Ishikawa (cell line): ENCODE measurements around the gene USP17L15.
"Not testable (repeated sequence)": the region's sequence is repeated elsewhere in the genome, so short reads cannot be mapped to it uniquely, and the experiment has no call there.

Source experiments
- CEBPB ChIP-seq: IDR thresholded peaks from 2 replicates; pipeline ENCODE4 v1.6.1; 2012
- EP300 ChIP-seq: IDR thresholded peaks from 2 replicates; pipeline ENCODE4 v1.6.1; 2012; ENCODE audit warnings: borderline replicate concordance
- FOXM1 ChIP-seq: IDR thresholded peaks from 2 replicates; pipeline ENCODE4 v1.6.1; 2012; ENCODE audit warnings: low read depth, borderline replicate concordance
- REST ChIP-seq: IDR thresholded peaks from 2 replicates; pipeline ENCODE4 v1.6.1; 2012; ENCODE audit warnings: low read depth, mild to moderate bottlenecking
- TAF1 ChIP-seq: IDR thresholded peaks from 2 replicates; pipeline ENCODE4 v1.6.1; 2012; ENCODE audit warnings: low read depth, mild to moderate bottlenecking
- ZBTB7A ChIP-seq: IDR thresholded peaks from 2 replicates; pipeline ENCODE4 v1.6.1; 2012; ENCODE audit warnings: low read depth

USP17L15 gene

GRCh38 chr4:9262572-9262971 lies 28.4 kb downstream of the USP17L15 start, which contains the start of gene USP17L21:
USP17L21 (plus strand) TSS chr4:9262872; CDS start chr4:9262872, 0 bp downstream.
- not testable (repeated sequence) for TF ChIP-seq FOXM1, EP300, ZBTB7A

GRCh38 chr4:9267319-9267718 lies 33.1 kb downstream of the USP17L15 start, which contains the start of gene USP17L22:
USP17L22 (plus strand) TSS chr4:9267619; CDS start chr4:9267619, 0 bp downstream.
- TF ChIP-seq TAF1, REST, CEBPB: not testable (repeated sequence)
